Activated naive CD8-positive, alpha-beta T cell treated with anti-CD3 and anti-CD28 coated beads, Interleukin-2, amount 50 U/mL, for 24 hours (primary cell): ENCODE data around the gene NFE2L2.
"Not testable (repeated sequence)": the region's sequence is repeated elsewhere in the genome, so short reads cannot be mapped to it uniquely, and the experiment has no call there.

Experiments used
- ATAC-seq: fragments of 150-1000 bp; cut with Tn5 transposase; one replicate; pipeline ENCODE4 v1.10.0; 2021
- DNase-seq: peaks from one replicate; pipeline ENCODE4 v3.0.0; 2021
- H3K27ac Mint-ChIP-seq: one replicate; pipeline ENCODE4 v1.8.0; 2021; ENCODE audit warnings: mild to moderate bottlenecking, mixed read lengths
- H3K27me3 Mint-ChIP-seq: one replicate; pipeline ENCODE4 v1.8.0; 2021; ENCODE audit warnings: mixed read lengths
- H3K36me3 Mint-ChIP-seq: one replicate; pipeline ENCODE4 v1.8.0; 2021; ENCODE audit warnings: low read depth, mixed read lengths
- H3K4me1 Mint-ChIP-seq: one replicate; pipeline ENCODE4 v1.8.0; 2021; ENCODE audit warnings: mixed read lengths
- H3K4me3 Mint-ChIP-seq: one replicate; pipeline ENCODE4 v1.8.0; 2021; ENCODE audit warnings: mild to moderate bottlenecking, moderate library complexity, mixed read lengths
- H3K9me3 Mint-ChIP-seq: one replicate; pipeline ENCODE4 v1.8.0; 2021; ENCODE audit warnings: mixed read lengths

NFE2L2 gene

DNA sequence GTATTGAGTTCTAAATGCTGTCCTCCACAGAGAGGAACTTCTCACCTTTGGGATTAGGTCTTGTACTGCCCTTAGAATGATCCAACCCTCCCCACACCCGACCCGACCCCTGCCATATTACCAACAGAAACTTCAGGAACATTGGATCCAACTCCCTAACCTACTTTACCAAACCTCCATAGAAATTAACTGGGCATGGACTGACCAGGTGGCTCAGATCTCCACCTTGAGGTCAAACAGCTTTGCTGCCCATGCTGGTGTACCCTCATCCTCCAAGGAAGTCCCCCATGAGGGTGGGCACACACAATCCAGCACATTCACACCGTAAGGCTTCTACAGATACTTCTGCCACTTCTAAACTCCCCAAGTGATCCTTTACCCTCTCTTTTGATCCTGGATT lies 21.5 kb downstream of the NFE2L2 start:
- ATAC-seq (no peak), DNase-seq (no peak)
- no peaks in the 10 kb centered on the region for H3K27me3 Mint-ChIP-seq
- H3K36me3 Mint-ChIP-seq, result peaks cover 29% of the 10 kb centered on the region
- peaks cover 86% of the 10 kb centered on the region for H3K4me1 Mint-ChIP-seq
- H3K27ac Mint-ChIP-seq, result peak overlapping the region; percentile 85
- H3K9me3 Mint-ChIP-seq, result no peaks in the 10 kb centered on the region
- H3K4me3 Mint-ChIP-seq, result no peak overlapping the region

DNA sequence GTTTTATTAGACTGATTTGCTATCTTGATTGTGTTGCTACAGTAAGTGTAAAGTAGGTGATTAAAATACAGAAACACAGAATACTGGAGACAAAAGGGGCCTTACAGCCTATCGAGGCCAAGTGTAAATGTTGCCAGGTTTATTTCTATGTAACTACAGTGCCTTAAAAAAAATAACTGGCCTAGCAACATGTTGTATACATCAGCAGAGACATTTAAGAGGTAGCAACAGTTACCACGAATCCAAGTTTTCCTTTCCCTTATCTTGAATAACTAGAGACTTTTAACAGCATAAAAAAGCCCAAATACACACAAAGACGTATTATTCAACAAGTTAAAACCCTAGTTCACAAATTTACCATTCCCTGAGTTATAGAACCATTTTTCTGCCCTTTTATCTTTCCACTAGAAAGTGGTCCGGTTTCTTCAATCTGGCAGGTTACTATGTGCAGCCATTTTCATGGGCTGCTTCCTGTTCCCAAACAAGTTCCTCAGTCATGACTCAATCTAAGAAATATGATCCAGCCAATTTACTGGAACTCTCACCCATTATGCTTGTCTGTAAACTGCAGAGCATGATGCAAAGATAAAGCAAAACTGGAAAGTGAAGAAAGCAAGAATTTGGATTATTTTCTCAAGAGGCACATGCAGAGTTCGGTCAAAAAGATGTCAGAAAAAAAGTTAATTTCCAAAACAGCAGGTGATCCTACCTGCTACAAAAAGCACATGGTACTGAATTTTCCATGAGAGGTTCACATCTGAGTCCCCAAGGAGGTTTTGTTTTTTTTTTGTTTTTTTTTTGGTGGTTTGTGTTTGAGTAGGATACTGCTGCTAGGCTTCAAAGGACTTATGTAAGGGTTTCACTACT lies 22.2 kb downstream of the NFE2L2 start:
- H3K27ac Mint-ChIP-seq, result peak overlapping the region; percentile 85
- no peaks in the 10 kb centered on the region for H3K9me3 Mint-ChIP-seq
- H3K4me1 Mint-ChIP-seq, result peaks cover 86% of the 10 kb centered on the region
- no peak for ATAC-seq
- H3K4me3 Mint-ChIP-seq, result peak overlapping the region; percentile 7
- DNase-seq, result no peak
- H3K36me3 Mint-ChIP-seq, result peaks cover 30% of the 10 kb centered on the region
- H3K27me3 Mint-ChIP-seq, result no peaks in the 10 kb centered on the region

DNA sequence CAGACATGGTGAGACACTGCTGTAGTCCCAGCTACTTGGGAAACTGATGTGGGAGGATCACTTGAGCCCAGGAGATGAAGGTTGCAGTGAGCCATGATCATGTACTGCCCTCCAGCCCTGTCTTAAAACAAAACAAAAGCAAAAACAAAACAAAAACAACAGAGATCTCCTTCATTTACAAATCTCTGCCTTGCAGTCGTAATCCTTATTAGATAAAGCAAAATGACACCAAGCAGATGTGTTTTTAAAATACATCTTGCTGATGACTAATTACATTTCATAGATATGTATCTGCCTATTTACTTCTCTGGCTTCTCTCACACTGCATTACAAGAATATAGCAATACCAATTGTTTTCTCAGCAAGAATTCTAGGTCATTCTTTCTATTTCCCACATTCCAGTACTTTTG lies 22.8 kb downstream of the NFE2L2 start:
- Mint-ChIP-seq H3K4me3 (peak overlapping the region; percentile 7), H3K36me3 (peaks cover 30% of the 10 kb centered on the region), H3K9me3 (no peaks in the 10 kb centered on the region), H3K27ac (peak overlapping the region; percentile 85), H3K4me1 (peaks cover 81% of the 10 kb centered on the region), H3K27me3 (no peaks in the 10 kb centered on the region)
- DNase-seq (no peak), ATAC-seq (peak; percentile 20)

DNA sequence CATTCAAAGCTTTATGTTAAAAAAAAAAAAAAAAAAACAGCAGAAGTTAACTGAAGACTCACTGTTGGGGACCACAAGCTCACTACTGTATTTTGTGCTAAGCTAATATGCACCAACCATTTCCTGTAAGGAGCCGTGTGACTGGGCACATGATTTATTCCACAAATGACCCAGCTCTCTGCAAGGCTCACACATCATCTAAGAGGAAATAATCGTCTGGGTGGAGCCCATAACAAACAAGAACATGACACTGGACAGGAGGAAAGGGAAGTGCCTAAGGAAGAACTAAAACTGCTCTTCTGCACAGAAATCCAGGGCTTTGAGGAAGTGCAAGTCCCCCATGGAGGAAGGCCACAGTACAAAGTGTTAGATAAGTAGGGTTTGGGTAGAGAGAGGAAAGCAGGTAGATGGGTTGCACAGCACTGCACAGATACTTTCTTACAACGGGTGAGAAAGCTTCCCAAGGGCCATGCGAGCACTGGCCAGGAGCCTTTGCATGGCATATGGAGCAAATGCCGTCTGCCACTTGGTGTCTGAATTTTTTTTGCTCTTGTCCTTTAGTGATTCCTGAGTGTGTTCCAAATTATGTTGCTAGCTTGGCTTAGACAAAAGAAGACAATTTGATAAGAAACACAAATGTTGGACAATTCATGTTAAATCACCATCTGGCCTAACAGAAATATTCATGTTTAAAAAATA lies 24.4 kb downstream of the NFE2L2 start:
- H3K36me3 Mint-ChIP-seq, result peaks cover 38% of the 10 kb centered on the region
- peaks cover 76% of the 10 kb centered on the region for H3K4me1 Mint-ChIP-seq
- H3K4me3 Mint-ChIP-seq, result peak overlapping the region; percentile 28
- peak; percentile 59 for ATAC-seq
- H3K27ac Mint-ChIP-seq, result peak overlapping the region; percentile 85
- no peak for DNase-seq
- H3K9me3 Mint-ChIP-seq, result no peaks in the 10 kb centered on the region
- H3K27me3 Mint-ChIP-seq, result no peaks in the 10 kb centered on the region

DNA sequence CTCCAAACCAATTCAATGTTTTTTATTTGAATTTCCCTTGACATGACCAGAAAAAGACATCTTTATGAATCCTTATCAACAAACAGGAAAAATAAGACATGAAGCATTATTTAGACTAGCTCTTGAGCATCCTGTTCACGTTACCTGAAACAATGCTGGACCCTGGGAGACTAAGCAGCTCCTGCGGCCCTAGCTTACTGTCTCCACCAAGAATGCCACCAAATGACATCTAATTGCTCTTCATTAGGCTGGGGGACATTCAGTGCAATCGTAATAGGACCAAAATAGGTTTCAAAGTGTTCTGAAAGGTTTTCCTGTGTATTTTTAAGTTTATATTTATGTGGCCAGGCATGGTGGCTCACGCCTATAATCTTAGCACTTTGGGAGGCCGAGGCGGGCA lies 25.5 kb downstream of the NFE2L2 start:
- H3K4me3 Mint-ChIP-seq, result no peak overlapping the region
- H3K27ac Mint-ChIP-seq, result peak overlapping the region; percentile 85
- peaks cover 35% of the 10 kb centered on the region for H3K36me3 Mint-ChIP-seq
- H3K9me3 Mint-ChIP-seq, result no peaks in the 10 kb centered on the region
- H3K27me3 Mint-ChIP-seq, result no peaks in the 10 kb centered on the region
- H3K4me1 Mint-ChIP-seq, result peaks cover 65% of the 10 kb centered on the region
- no peak for DNase-seq
- ATAC-seq, result no peak

DNA sequence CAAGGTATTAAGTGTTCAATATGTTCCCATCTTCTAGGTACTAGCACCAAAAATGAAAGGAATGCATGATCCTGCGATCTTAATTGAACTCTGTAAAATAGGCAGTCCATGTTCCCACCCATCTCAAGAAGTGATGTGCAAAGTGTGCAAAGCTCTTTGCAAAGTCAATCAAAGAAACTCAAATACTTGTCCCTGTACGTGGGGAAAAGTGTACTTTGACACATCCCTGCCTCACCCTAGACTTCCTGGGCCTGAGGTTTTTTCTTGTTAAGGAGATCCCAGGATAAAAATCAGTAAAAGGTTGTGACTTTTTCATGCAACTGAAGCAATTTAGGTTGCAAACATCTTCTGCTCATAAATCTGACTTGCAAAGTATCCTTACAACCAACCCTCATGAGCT lies 26.6 kb downstream of the NFE2L2 start:
- peaks cover 58% of the 10 kb centered on the region for H3K4me1 Mint-ChIP-seq
- H3K27me3 Mint-ChIP-seq, result no peaks in the 10 kb centered on the region
- H3K27ac Mint-ChIP-seq, result peak overlapping the region; percentile 26

DNA sequence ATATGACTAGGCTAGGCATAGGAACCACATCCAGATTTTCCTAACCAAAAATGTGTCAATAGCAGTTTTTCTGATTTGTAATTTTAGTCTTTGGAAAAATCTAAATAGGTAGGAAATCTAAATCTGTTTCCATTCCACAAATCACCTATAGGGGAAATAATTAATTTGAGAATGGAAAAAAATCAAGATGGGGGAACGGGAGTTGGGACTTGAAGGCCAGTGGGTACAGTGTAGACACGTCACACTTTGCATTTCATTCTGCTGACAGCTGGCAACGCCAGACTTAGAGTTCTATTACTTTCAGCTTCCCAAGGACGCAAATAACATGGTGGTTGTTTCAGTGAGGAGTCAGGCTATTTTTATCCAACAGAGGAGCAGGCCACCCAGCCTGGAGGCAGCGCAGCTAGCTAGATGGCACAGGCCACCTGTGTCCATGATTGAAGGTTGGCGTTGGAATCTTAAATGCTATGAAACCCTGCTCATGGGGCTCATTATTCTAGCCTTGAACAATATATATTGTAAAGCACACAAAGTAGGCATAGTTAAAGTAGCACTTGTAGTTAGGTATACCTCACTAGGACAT lies 28.6 kb downstream of the NFE2L2 start:
- H3K36me3 Mint-ChIP-seq, result peaks cover 48% of the 10 kb centered on the region
- no peaks in the 10 kb centered on the region for H3K9me3 Mint-ChIP-seq
- no peaks in the 10 kb centered on the region for H3K27me3 Mint-ChIP-seq
- ATAC-seq (no peak), DNase-seq (no peak)
- H3K4me1 Mint-ChIP-seq, result peaks cover 50% of the 10 kb centered on the region
- H3K27ac Mint-ChIP-seq, result peak overlapping the region; percentile 74
- no peak overlapping the region for H3K4me3 Mint-ChIP-seq

More for the DNA sequence above, 26.6 kb downstream of the NFE2L2 start:
- no peak overlapping the region for H3K4me3 Mint-ChIP-seq
- DNase-seq (no peak), ATAC-seq (no peak)
- peaks cover 43% of the 10 kb centered on the region for H3K36me3 Mint-ChIP-seq
- H3K9me3 Mint-ChIP-seq, result no peaks in the 10 kb centered on the region

DNA sequence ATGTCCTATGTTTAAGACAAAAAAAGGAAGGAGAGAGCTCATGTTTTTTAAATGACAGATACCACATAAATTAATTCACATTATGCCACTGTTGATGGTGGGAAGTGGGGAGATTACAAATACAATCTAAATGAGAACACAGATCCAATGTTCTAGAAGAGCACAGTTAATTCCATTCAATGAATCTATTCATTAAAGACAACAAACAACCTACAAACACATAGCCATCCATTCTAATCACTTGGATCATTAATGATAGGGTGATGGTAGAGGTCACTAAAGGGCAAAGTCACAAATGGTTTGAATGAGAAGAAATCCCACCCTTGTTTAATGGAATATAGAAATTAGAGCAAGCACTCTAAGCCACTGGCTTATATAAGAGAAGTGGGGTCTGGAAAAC lies 30.3 kb downstream of the NFE2L2 start:
- H3K4me3 Mint-ChIP-seq, result no peak overlapping the region
- H3K27ac Mint-ChIP-seq, result peak overlapping the region; percentile 8
- no peaks in the 10 kb centered on the region for H3K27me3 Mint-ChIP-seq
- peaks cover 51% of the 10 kb centered on the region for H3K36me3 Mint-ChIP-seq
- H3K4me1 Mint-ChIP-seq, result peaks cover 50% of the 10 kb centered on the region
- H3K9me3 Mint-ChIP-seq, result no peaks in the 10 kb centered on the region
- DNase-seq, result no peak
- ATAC-seq, result no peak

DNA sequence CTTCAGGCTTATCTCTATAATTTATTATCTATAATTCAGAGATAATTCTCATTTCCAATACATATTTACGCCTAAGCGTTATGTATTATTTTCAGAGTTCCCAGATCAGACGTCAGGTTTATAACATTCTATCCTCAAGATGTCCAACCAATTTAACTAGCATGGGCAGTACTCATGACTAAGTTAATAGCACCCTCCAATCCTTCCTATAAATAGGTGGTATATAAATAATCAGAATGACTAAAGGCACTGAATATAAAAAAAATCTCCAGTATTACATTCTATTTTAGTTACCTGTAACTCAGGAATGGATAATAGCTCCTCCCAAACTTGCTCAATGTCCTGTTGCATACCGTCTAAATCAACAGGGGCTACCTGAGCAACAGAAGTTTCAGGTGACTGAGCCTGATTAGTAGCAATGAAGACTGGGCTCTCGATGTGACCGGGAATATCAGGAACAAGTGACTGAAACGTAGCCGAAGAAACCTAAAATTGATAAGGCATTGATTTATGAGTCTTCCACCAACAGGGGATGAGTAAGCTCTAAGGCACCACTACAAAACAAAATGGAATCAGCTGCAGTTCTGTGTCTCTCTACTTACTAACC lies 32.3 kb downstream of the NFE2L2 start:
- Mint-ChIP-seq H3K9me3 (no peaks in the 10 kb centered on the region), H3K4me1 (peaks cover 42% of the 10 kb centered on the region), H3K4me3 (no peak overlapping the region), H3K27me3 (no peaks in the 10 kb centered on the region), H3K36me3 (peaks cover 63% of the 10 kb centered on the region), H3K27ac (peak overlapping the region; percentile 45)
- no peak for ATAC-seq
- DNase-seq, result no peak

DNA sequence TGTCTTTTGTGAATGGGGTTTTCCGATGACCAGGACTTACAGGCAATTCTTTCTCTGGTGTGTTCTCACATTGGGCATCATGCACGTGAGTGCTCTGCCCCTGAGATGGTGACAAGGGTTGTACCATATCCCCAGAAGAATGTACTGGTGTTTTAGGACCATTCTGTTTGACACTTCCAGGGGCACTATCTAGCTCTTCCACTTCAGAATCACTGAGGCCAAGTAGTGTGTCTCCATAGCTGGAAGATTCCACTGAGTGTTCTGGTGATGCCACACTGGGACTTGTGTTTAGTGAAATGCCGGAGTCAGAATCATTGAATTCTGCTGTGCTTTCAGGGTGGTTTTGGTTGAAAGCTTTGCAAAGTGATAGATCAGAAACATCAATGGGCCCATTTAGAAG lies 33.3 kb downstream of the NFE2L2 start:
- Mint-ChIP-seq H3K4me3 (no peak overlapping the region), H3K36me3 (peaks cover 66% of the 10 kb centered on the region), H3K9me3 (no peaks in the 10 kb centered on the region), H3K4me1 (peaks cover 42% of the 10 kb centered on the region), H3K27ac (peak overlapping the region; percentile 68), H3K27me3 (no peaks in the 10 kb centered on the region)
- DNase-seq (no peak), ATAC-seq (no peak)

DNA sequence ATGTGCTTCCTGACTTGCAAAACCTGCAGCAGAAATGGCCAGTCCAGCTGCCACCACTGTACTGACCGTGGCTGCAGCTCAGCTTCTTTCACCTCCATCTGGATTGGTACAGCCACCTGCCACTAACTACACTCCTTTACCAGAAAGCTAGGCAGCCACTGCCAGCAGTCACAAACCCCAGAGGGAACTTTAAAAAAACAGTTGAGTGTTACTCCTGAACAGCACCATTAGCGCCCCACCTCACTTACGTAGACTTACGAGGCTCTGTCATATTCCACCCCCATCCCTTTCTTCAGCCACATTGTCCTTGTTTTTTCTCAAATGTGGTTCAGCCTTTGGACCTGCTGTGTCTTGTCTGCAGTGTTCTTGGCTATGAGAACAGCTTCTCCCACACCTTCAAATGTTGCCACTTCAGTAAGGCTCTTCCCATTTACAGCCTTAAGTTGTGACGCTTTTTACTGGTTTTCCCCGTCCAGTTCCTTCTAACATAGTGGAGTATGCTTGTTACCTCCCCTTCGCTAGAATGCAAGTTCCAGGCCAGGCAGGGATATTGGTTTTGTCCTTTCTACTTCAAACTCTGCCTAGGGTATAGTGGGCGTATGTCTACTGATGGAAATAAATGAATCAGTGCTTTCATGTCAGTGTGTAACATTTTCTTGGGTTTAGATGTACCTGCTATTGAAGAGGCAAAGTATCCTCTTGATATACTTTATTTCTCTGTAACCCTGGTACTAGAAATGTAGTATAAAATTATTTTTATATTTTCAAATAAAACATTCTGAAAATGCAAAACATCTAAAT lies 34.9 kb downstream of the NFE2L2 start:
- Mint-ChIP-seq H3K9me3 (no peaks in the 10 kb centered on the region), H3K4me3 (no peak overlapping the region), H3K36me3 (peaks cover 56% of the 10 kb centered on the region), H3K4me1 (peaks cover 34% of the 10 kb centered on the region), H3K27me3 (no peaks in the 10 kb centered on the region), H3K27ac (peak overlapping the region; percentile 68)
- ATAC-seq (peak; percentile 74), DNase-seq (no peak)

DNA sequence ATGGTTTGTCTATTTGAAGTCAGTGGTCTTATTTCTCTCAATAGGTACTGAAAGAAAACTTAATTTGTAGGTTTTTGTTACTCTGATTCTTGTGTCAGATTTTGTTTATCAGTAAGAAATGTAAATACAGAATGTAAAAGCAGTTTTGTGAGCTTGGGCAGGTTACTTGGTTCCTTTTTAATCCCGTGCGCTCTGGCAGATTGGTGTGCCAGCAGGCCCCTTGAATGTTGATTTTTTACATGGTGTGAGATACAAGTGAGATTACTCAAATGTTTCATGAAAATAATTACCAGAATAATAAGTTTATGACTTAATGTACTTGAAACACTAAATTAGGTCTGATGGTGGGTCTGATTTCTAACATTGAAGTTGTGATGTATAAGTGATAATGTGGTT lies 38.6 kb downstream of the NFE2L2 start:
- no peak for ATAC-seq
- Mint-ChIP-seq H3K4me3 (no peak overlapping the region), H3K4me1 (peaks cover 34% of the 10 kb centered on the region), H3K27me3 (no peaks in the 10 kb centered on the region), H3K9me3 (no peaks in the 10 kb centered on the region), H3K27ac (no peak overlapping the region), H3K36me3 (peaks cover 57% of the 10 kb centered on the region)
- DNase-seq, result no peak

DNA sequence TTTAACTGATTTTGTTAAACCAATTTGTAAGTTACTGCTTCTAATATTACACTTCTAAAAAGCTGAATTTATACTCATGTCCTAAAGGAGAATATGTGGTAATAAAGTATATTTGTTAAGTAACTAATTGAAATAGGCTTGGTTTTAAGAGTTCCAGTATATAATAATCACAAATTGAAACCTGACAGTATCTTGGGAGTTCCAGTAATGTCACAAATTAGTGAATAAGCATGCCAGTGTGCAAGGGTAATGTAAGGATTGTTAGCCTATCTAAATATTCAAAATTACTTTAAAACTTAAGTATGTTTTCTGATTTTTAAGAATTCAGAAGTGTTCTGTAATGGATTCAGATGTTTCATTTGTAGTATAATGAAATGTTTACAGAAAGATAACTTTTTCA lies 41.1 kb downstream of the NFE2L2 start:
- not testable (repeated sequence) for ATAC-seq, H3K9me3 Mint-ChIP-seq, H3K4me3 Mint-ChIP-seq, H3K27me3 Mint-ChIP-seq, DNase-seq, H3K27ac Mint-ChIP-seq
- peaks cover 27% of the 10 kb centered on the region for H3K4me1 Mint-ChIP-seq
- peaks cover 58% of the 10 kb centered on the region for H3K36me3 Mint-ChIP-seq

DNA sequence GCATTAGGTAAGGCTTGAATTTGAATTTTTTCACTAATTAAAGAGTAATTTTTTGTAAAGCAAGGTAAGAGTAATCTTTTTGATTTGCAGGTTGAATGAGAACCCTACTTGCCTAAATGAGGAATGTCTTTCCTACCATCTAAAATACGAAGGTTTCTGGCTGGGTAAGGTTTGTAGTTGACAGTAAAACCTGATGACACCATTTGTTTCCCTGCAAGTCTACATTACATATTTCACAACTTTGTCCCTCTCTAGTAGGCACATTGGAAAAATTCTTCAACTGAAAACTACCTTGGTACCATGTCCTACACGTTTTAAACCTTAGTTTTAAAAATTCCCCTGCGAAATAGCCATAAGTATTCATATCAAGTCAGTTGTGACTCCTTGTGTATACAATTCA lies 42.6 kb downstream of the NFE2L2 start:
- Mint-ChIP-seq H3K27me3 (no peaks in the 10 kb centered on the region), H3K4me1 (peaks cover 39% of the 10 kb centered on the region), H3K36me3 (peaks cover 60% of the 10 kb centered on the region), H3K27ac (peak overlapping the region; percentile 65), H3K9me3 (no peaks in the 10 kb centered on the region), H3K4me3 (no peak overlapping the region)
- no peak for ATAC-seq
- DNase-seq, result no peak
